ENCODE measurements around the gene NCK2.

The NCK2 gene

DNA sequence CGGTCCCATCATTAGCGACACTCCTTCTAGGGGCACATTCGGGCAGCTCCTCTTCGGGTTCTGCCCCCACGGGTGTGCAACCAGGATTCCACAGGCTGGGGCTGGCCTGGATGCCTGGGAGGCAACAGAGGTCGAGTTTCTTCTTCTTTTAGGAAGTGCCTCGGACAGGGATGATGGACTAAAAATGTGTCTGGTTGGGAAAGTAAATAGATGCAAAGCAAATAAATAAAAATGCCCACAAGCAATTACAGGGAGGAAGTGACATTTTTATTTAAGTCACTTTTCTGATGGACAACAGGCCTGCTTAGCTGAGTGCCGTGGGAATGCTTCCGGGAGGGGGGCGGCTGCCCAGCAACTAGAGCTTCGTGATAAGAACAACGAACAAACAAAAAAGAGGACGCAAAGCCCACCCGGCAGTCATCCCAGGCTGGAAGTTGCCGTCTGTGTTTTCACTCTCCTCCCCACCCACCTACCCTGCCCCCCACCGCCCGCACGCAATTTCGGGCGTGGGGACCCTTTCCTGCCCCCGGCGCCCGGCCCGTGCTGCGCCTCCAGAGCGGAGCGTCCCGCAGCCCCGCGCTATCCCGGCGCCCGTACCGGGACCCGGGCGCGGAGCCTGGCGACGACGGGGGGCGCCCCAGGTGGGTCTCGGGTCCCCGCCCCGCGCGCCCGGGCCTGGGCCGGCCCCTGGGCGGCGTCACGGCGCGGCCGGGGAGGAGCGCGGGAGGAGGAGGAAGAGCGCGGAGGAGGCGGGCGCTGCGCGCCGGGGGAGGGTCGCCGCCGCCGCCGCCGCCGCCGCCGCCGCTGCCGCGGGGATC, 412 bp upstream of the NCK2 start:
- peak; percentile 55 for DNase-seq
- TF ChIP-seq, protein P1, sequence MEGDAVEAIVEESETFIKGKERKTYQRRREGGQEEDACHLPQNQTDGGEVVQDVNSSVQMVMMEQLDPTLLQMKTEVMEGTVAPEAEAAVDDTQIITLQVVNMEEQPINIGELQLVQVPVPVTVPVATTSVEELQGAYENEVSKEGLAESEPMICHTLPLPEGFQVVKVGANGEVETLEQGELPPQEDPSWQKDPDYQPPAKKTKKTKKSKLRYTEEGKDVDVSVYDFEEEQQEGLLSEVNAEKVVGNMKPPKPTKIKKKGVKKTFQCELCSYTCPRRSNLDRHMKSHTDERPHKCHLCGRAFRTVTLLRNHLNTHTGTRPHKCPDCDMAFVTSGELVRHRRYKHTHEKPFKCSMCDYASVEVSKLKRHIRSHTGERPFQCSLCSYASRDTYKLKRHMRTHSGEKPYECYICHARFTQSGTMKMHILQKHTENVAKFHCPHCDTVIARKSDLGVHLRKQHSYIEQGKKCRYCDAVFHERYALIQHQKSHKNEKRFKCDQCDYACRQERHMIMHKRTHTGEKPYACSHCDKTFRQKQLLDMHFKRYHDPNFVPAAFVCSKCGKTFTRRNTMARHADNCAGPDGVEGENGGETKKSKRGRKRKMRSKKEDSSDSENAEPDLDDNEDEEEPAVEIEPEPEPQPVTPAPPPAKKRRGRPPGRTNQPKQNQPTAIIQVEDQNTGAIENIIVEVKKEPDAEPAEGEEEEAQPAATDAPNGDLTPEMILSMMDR (IDR thresholded peaks at IDR 0.05; ENCODE audit: low read depth, low read length): no peak

DNA sequence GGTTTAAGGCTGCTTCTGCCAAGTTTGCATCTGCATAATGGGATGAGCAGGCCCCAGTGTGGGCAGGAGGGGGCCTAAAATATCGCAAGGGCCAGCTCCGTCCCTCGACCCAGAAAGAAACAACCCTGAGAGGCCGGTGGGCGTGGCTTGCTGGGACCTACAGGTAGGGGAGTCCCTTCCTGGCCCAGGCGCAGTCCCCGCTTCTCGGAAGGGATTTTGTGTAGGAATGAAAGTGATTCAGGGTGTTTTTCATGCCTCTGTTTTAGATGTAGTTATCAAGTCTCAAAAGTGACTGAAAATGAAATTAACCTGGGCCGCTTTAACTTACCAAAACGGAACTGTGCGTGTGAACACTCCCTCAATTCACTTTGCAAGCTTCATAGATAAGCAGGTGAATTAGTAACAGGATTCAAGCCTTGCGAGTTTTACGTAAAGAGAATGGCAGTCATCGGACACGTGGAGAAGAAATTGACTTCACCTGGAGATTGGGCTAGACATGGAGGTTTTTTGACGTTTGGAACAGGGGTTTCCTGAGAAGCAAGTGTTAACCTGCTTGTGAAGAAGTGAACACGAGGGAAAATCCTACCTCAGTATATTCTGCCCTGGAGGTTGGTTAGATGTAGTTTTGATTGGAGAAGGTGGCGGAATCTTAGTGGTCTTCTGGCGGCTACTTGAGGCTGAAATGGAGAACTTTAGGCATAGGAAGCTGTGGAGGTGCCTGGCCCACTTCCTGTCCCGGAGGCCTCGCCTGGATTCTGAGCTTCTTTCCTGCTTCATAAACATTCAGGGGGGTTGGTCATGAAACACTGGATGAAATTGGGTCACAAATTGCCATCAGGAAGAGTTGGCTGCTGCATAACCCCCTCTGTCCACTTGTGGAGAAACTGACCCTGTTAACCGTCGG, 1.7 kb downstream of the NCK2 start:
- H3K4me1 ChIP-seq: no peaks in the 10 kb centered on the region
- H3K27me3 ChIP-seq: no peaks in the 10 kb centered on the region
- no peaks in the 10 kb centered on the region for H3K9me3 ChIP-seq
- DNase-seq: no peak
- no peaks in the 10 kb centered on the region for H3K36me3 ChIP-seq
- no peak overlapping the region; the same call in 1 of the 2 replicates for H3K4me3 ChIP-seq (ENCODE audit: low read depth, low read length)
- TF ChIP-seq, protein P1 (IDR thresholded peaks at IDR 0.05; ENCODE audit: low read depth, low read length): no peak

More for the DNA sequence above, 412 bp upstream of the NCK2 start:
- Histone ChIP-seq H3K36me3 (no peaks in the 10 kb centered on the region), H3K4me1 (no peaks in the 10 kb centered on the region), H3K27me3 (no peaks in the 10 kb centered on the region), H3K9me3 (no peaks in the 10 kb centered on the region), H3K4me3 (ENCODE audit: low read depth, low read length) (peak overlapping the region; percentile 41)

DNA sequence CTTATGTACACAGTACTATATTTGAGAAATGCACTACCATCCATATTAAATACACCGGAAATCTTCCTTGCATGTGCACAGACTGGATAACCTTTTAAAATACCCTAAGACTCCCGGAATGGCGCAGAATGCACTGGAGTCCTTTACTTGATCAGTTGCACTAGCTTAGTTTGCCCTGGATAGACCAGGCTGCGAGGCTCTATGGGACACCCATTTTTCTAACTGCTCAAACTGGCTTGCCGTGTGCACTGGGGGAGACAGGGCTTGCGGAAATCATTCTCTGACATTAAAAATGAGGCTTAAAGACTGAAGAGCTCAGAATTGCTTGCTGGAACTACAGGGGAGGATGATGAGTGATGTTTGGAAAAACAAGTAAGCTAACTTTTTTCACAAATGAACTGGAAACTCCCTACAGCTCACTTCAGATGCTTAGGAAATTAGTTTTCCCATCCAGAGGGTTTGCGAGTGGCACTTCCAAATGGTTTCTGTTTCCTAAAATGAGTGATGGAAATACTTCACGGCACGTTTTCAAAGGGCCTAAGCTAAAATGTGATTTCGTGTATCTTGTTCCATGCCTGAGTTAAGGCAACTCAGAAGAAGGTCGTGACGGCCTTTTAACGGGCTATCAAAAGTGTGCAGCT, 2.7 kb downstream of the NCK2 start:
- H3K36me3 ChIP-seq: no peaks in the 10 kb centered on the region

DNA sequence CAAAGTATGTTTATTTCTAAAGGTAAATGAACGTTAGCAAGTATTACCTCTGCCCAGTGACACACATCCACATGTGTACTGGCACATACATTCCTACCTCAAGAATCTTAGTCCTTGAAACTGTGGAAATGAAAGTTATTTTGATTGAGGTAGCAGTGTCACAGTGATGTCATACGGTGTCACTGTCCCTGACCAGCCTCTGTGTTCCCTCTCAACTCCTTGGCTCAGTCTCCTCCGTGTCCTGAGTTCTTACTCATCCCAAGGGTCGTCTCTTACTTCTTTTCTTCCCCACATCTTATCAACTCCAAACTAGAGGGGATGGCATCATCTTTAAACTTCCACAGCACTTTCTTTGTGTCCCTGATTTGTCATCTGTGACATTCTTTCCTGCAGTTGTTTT, 3.3 kb downstream of the NCK2 start:
- H3K4me3 ChIP-seq (ENCODE audit: low read depth, low read length): no peak overlapping the region

More for the DNA sequence above, 2.7 kb downstream of the NCK2 start:
- TF ChIP-seq, protein P1 (IDR thresholded peaks at IDR 0.05; ENCODE audit: low read depth, low read length): no peak
- DNase-seq: no peak
- Histone ChIP-seq H3K9me3 (no peaks in the 10 kb centered on the region), H3K4me3 (ENCODE audit: low read depth, low read length) (no peak overlapping the region), H3K27me3 (no peaks in the 10 kb centered on the region), H3K4me1 (no peaks in the 10 kb centered on the region)

DNA sequence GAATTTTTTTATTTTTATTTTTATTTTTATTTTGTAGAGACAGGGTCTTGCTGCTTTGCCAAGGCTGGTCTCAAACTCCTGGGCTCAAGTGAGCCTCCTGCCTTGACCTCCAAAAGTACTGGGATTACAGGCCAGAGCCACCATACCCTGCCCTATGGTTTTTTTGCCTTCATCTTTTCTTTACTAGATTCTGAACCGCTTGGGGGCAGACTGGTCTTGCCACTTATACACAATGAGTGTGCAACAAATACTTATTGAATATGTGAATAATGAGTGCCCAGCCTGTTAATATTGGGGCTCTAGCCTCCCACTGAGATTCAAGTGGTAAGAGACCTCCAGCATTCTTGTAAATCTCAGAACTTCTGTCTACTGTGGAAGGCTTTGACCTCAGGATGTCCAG, 3.9 kb downstream of the NCK2 start:
- no peak for DNase-seq
- H3K27me3 ChIP-seq: no peaks in the 10 kb centered on the region
- no peaks in the 10 kb centered on the region for H3K4me1 ChIP-seq
- no peaks in the 10 kb centered on the region for H3K9me3 ChIP-seq
- H3K4me3 ChIP-seq (ENCODE audit: low read depth, low read length): no peak overlapping the region
- TF ChIP-seq, protein P1 (IDR thresholded peaks at IDR 0.05; ENCODE audit: low read depth, low read length): peak; percentile 23
- no peaks in the 10 kb centered on the region for H3K36me3 ChIP-seq

More for the DNA sequence above, 3.3 kb downstream of the NCK2 start:
- H3K27me3 ChIP-seq: no peaks in the 10 kb centered on the region
- no peak for DNase-seq
- no peaks in the 10 kb centered on the region for H3K9me3 ChIP-seq
- no peaks in the 10 kb centered on the region for H3K4me1 ChIP-seq
- TF ChIP-seq, protein P1 (IDR thresholded peaks at IDR 0.05; ENCODE audit: low read depth, low read length): no peak
- H3K36me3 ChIP-seq: no peaks in the 10 kb centered on the region

Measured in BE2C (cell line).